Ovary (tissue), 9 donors: Measurements from ENCODE around the gene C2orf80. TPM values are rescaled to one million over a fixed set of nuclear protein-coding genes. Genes with fewer than 3 reads are reported as not detected.

Experiments
- DNase-seq, 5 donors: peaks; one replicate each; pipeline ENCODE4 v3.0.0-alpha.2; 2019 to 2020
- H3K27ac ChIP-seq, 2 donors: fragments of 200-600 bp; one replicate each; pipeline versions ENCODE4 v1.5.1 to v1.8.0; 2019 to 2022
- H3K27me3 ChIP-seq: fragments of 200-600 bp; one replicate; pipeline ENCODE4 v1.8.0; 2022
- H3K36me3 ChIP-seq: fragments of 200-600 bp; sonication (generic); one replicate; pipeline ENCODE4 v1.5.1; 2019
- H3K4me1 ChIP-seq: one replicate; pipeline ENCODE4 v1.8.1; 2013; ENCODE audit warnings: mild to moderate bottlenecking, moderate library complexity; ENCODE audit not compliant: insufficient read depth
- H3K4me3 ChIP-seq: fragments of 200-600 bp; sonication (generic); one replicate; pipeline ENCODE4 v1.5.1; 2017
- H3K9me3 ChIP-seq, 2 donors: fragments of 200-600 bp in 1 of 2; sonication (generic) in 1 of 2; one replicate each; pipeline versions ENCODE4 v1.5.1 to v1.8.1; 2013 to 2019; ENCODE audit warnings: mild to moderate bottlenecking in 1 of 2, moderate library complexity in 1 of 2
- CTCF ChIP-seq, 3 donors: fragments of 450-650 bp in 2 of 3; fragments of 200-600 bp in 1 of 3; IDR thresholded peaks; one replicate each; pipeline versions ENCODE4 v1.5.1 to v1.8.0; 2016 to 2022; ENCODE audit warnings: antibody characterized with exemption in 3 of 3, mild to moderate bottlenecking in 1 of 3
- EP300 ChIP-seq: sonication (generic); formaldehyde crosslinking; IDR thresholded peaks from one replicate; pipeline ENCODE4 v1.6.1; 2017; ENCODE audit warnings: antibody characterized with exemption
- POLR2A ChIP-seq: fragments of 450-650 bp; IDR thresholded peaks from one replicate; pipeline ENCODE4 v1.6.1; 2017; ENCODE audit warnings: antibody characterized with exemption, mild to moderate bottlenecking, moderate library complexity
- WGBS, 3 donors: extraction: QIAGEN DNeasy Blood & Tissue Kit in 1 of 3; methylation state at CpG; one replicate each; pipeline versions ENCODE4 v1.1.5 to v1.1.7; 2013 to 2017; 5-methylcytosine and 5-hydroxymethylcytosine counted together
- intact Hi-C, 4 donors: fragments of 100-400 bp; cut with DNase I; formaldehyde crosslinking; loops; one replicate each; pipeline versions ENCODE4 v1.11.0 to v1.15.1; 2022 to 2023
- polyA plus RNA-seq, 2 donors: library from polyadenylated mRNA; stranded (reverse); fragments of 200-250 nt in 1 of 2; fragments of 350-450 nt in 1 of 2; fragmentation: Illumina TruSeq in 1 of 2; extraction: RNeasy Lipid Tissue Mini Kit (QIAGEN cat#74804) in 1 of 2; gene quantifications; one replicate each; pipeline ENCODE4 v1.2.3, GENCODE V29; 2013 to 2014
- total RNA-seq, 7 donors: library from RNA; depleted of rRNA in 2 of 7; stranded (reverse); fragments of >200 nt in 2 of 7; fragmentation: NEBNext Ultra II Directional in 3 of 7; extraction: Animal tissue kit (Norgen Biotek cat#: 25700) in 3 of 7; gene quantifications; one replicate each; pipeline versions ENCODE4 v1.1.0 to v1.2.4, GENCODE V29; 2016 to 2023
- donor health status: DM: no; HTN: no; CAD: no; lungs with moderate emphysema.
- donor health status: DM: no; HTN: no; CAD: no.
- donor health status: Bipolar disorder and iron deficiency.
- donor health status: DM: yes; HTN: yes; CAD: no.
- donor health status: DM: no; HTN: no; CAD: no.
- donor health status: DM: yes; HTN: yes; CAD: no.

C2orf80 gene
- total and polyA plus RNA-seq, 9 donors = not detected

- H3K27me3 ChIP-seq = no peaks in the 10 kb centered on the region
- no peaks in the 10 kb centered on the region for H3K36me3 ChIP-seq
- no peaks in the 10 kb centered on the region for H3K4me1 ChIP-seq
- WGBS, 3 donors = 71 to 82% (median 81%) methylated on average over 2 of the region's 2 CpGs
- no peaks in the 10 kb centered on the region for H3K9me3 ChIP-seq
- intact Hi-C loops = no loop called here
- H3K27ac ChIP-seq = no peak within 1 kb of the TSS
- H3K4me3 ChIP-seq = no peak within 1 kb of the TSS
- DNase-seq = no peak
- TF ChIP-seq EP300 (no peak), POLR2A (no peak), CTCF (IDR thresholded peaks at IDR 0.05) (no peak)
Measured at GRCh38 chr2:208163489-208163888, 26.3 kb downstream of the C2orf80 start, which contains the start of gene CRYGA. TSS of gene CRYGA (minus strand) at chr2:208163589. CDS start at chr2:208163556, 33 bp downstream.

GRCh38 chr2:208156439-208156838 lies 33.4 kb downstream of the C2orf80 start:
- 78 to 89% (median 80%) methylated on average over 2 of the region's 2 CpGs for WGBS, 3 donors

GRCh38 chr2:208153156-208153555 lies 36.7 kb downstream of the C2orf80 start:
- DNase-seq = no peak
- TF ChIP-seq POLR2A (no peak), EP300 (no peak), CTCF (IDR thresholded peaks at IDR 0.05) (no peak)
- intact Hi-C loops = no loop called here
- Histone ChIP-seq H3K9me3 (no peaks in the 10 kb centered on the region), H3K36me3 (no peaks in the 10 kb centered on the region), H3K4me3 (no peak overlapping the region), H3K27me3 (no peaks in the 10 kb centered on the region), H3K27ac (no peak overlapping the region), H3K4me1 (no peaks in the 10 kb centered on the region)

More at GRCh38 chr2:208156439-208156838, 33.4 kb downstream of the C2orf80 start:
- no peak overlapping the region for H3K27ac ChIP-seq
- intact Hi-C loops = no loop called here
- H3K27me3 ChIP-seq = no peaks in the 10 kb centered on the region
- no peaks in the 10 kb centered on the region for H3K4me1 ChIP-seq
- no peak for TF ChIP-seq CTCF (IDR thresholded peaks at IDR 0.05)
- no peak for TF ChIP-seq EP300
- TF ChIP-seq POLR2A = no peak
- DNase-seq = no peak
- H3K9me3 ChIP-seq = no peaks in the 10 kb centered on the region
- H3K4me3 ChIP-seq = no peak overlapping the region
- H3K36me3 ChIP-seq = no peaks in the 10 kb centered on the region

- Histone ChIP-seq H3K27ac (no peak overlapping the region), H3K4me3 (no peak overlapping the region), H3K4me1 (no peaks in the 10 kb centered on the region), H3K27me3 (no peaks in the 10 kb centered on the region), H3K9me3 (no peaks in the 10 kb centered on the region), H3K36me3 (no peaks in the 10 kb centered on the region)
- WGBS, 3 donors = 94 to 97% (median 95%) methylated on average over 1 of the region's 1 CpG
- DNase-seq = no peak
- intact Hi-C loops = no loop called here
- TF ChIP-seq POLR2A (no peak), EP300 (no peak), CTCF (IDR thresholded peaks at IDR 0.05) (no peak)
Measured at GRCh38 chr2:208150956-208151355, 38.9 kb downstream of the C2orf80 start.

GRCh38 chr2:208150094-208150493 lies 39.7 kb downstream of the C2orf80 start:
- no peak for TF ChIP-seq EP300
- no peak for TF ChIP-seq CTCF (IDR thresholded peaks at IDR 0.05)
- no peak for TF ChIP-seq POLR2A
- Histone ChIP-seq H3K4me3 (no peak overlapping the region), H3K36me3 (no peaks in the 10 kb centered on the region), H3K9me3 (no peaks in the 10 kb centered on the region), H3K27ac (no peak overlapping the region), H3K4me1 (no peaks in the 10 kb centered on the region), H3K27me3 (no peaks in the 10 kb centered on the region)
- DNase-seq = no peak
- intact Hi-C loops = no loop called here
